CD4-positive, alpha-beta memory T cell (primary cell): Measurements from ENCODE around the gene SLC9A9. TPM values are rescaled to one million over a fixed set of nuclear protein-coding genes. Genes with fewer than 3 reads are reported as not detected.

ENCODE experiments used
- CTCF ChIA-PET: fragments of 350-600 bp; sonication (Branson Sonifier 250); formaldehyde crosslinking; loops from one replicate; lab custom pipeline; 2021; ENCODE audit warnings: inconsistent platforms; ENCODE audit not compliant: partially characterized antibody; lab: Charles Lee
- POLR2A ChIA-PET: fragments of 350-600 bp; sonication (Branson Sonifier 250); formaldehyde crosslinking; loops from one replicate; lab custom pipeline; 2021; ENCODE audit not compliant: partially characterized antibody; lab: Charles Lee
- DNase-seq, 5 donors: peaks; one replicate each; pipeline versions ENCODE4 v3.0.0 to v3.0.0-alpha.2; 2020 to 2022; ENCODE audit warnings: mixed read lengths in 1 of 5
- H3K27ac ChIP-seq: one replicate; pipeline ENCODE4 v1.7.0; 2013; ENCODE audit warnings: low read depth, low read length
- H3K27me3 ChIP-seq: 2 replicates; pipeline ENCODE4 v1.7.0; 2013; ENCODE audit warnings: mild to moderate bottlenecking, low read length, moderate library complexity; ENCODE audit not compliant: insufficient read depth
- H3K36me3 ChIP-seq: 2 replicates; pipeline ENCODE4 v1.7.0; 2013; ENCODE audit warnings: mild to moderate bottlenecking, low read length, moderate library complexity; ENCODE audit not compliant: insufficient read depth
- H3K4me1 ChIP-seq: 2 replicates; pipeline ENCODE4 v1.7.0; 2013; ENCODE audit warnings: mild to moderate bottlenecking, low read length, moderate library complexity; ENCODE audit not compliant: insufficient read depth
- H3K4me3 ChIP-seq, 2 donors: one replicate each; pipeline ENCODE4 v1.7.0; 2013; ENCODE audit warnings: low read length in 2 of 2, mild to moderate bottlenecking in 1 of 2
- H3K9me3 ChIP-seq, 2 donors: one replicate each; pipeline ENCODE4 v1.7.0; 2013; ENCODE audit warnings: low read length in 2 of 2, control low read depth in 1 of 2; ENCODE audit not compliant: control insufficient read depth in 1 of 2
- H3K27ac Mint-ChIP-seq, 7 donors: one replicate each; pipeline ENCODE4 v1.8.0; 2020 to 2021; ENCODE audit warnings: mixed read lengths in 7 of 7, mild to moderate bottlenecking in 6 of 7, inconsistent platforms in 3 of 7, moderate library complexity in 3 of 7
- H3K27me3 Mint-ChIP-seq, 2 donors: one replicate each; pipeline ENCODE4 v1.8.0; 2020 to 2021; ENCODE audit warnings: mixed read lengths in 2 of 2
- H3K36me3 Mint-ChIP-seq, 2 donors: one replicate each; pipeline ENCODE4 v1.8.0; 2020 to 2021; ENCODE audit warnings: mixed read lengths in 2 of 2, inconsistent platforms in 1 of 2, mild to moderate bottlenecking in 1 of 2
- H3K4me1 Mint-ChIP-seq, 4 donors: one replicate each; pipeline ENCODE4 v1.8.0; 2020 to 2021; ENCODE audit warnings: mixed read lengths in 4 of 4, mild to moderate bottlenecking in 1 of 4
- H3K4me3 Mint-ChIP-seq, 8 donors: one replicate each; pipeline ENCODE4 v1.8.0; 2020 to 2021; ENCODE audit warnings: mixed read lengths in 8 of 8, mild to moderate bottlenecking in 7 of 8, moderate library complexity in 6 of 8, inconsistent platforms in 3 of 8
- H3K9me3 Mint-ChIP-seq, 8 donors: one replicate each; pipeline ENCODE4 v1.8.0; 2020 to 2021; ENCODE audit warnings: mixed read lengths in 8 of 8, mild to moderate bottlenecking in 5 of 8, inconsistent platforms in 3 of 8, moderate library complexity in 1 of 8
- intact Hi-C: fragments of 100-400 bp; cut with micrococcal nuclease; formaldehyde crosslinking; loops from one replicate; pipeline ENCODE4 v1.15.1; 2023
- polyA plus RNA-seq, 2 donors: library from polyadenylated mRNA; unstranded; fragments of 300-500 nt; fragmentation: Illumina TruSeq; gene quantifications; one replicate each; pipeline ENCODE4 v1.2.3, GENCODE V29; 2021
- total RNA-seq, 2 experiments: library from RNA; stranded (reverse); gene quantifications; one replicate each; pipeline ENCODE4 v1.2.3, GENCODE V29; 2021

SLC9A9 gene
- total and polyA plus RNA-seq, 4 experiments from 2014 or later: 30.8 to 35.5 (median 34.4) TPM

DNA sequence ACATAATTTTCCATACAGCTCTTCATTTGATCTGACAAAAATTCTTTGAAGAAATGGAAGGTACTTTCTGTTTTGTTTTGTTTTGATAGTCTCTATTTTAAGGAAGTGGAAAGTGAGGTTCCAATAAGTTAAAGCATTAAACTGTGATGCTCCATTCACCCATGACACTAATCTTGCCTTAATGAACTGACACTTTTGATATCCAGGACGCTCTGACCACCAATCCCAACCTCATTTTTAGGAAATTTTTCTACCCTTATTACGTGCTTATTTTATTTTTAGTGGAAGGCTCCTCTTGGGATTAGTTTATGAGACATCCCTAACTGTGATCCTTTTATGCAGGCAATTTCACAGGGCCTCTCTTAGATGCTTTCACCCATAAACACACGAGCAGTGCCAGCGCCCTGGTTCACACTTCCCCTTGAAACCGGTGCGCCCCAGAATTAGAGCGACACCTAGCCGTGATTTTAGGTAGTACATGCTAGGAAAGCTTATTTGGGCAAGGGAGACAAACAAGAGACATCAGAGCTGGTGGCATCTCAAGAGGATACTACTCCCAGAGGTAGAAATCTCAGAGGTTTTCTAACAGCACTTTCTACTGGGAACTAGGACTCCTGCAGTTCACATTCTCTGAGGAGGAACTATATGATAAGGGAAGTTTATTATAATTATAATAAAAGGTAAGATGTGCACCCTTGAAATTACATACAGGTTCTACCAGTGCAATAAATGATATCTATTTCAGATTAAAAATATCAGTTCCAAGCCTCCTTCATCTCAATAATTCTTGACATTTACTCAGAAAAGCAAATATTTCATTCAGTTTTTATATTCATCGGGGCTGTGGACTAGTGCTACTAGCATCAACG lies 173.9 kb downstream of the SLC9A9 start:
- POLR2A ChIA-PET: no interaction called here
- Mint-ChIP-seq H3K27me3 (no peaks in the 10 kb centered on the region), H3K9me3 (no peaks in the 10 kb centered on the region), H3K4me1 (peaks cover 6 to 11% (median 8%) of the 10 kb centered on the region in 4 donors), H3K4me3 (peak overlapping the region in 6 of 8 donors; percentile 18 to 70 (median 34)), H3K27ac (peak overlapping the region in 3 of 7 donors; percentile 31 to 56 (median 43)), H3K36me3 (peaks cover 0 to 5% of the 10 kb centered on the region in 2 donors)
- H3K27me3 ChIP-seq: no peaks in the 10 kb centered on the region
- peaks cover 6% of the 10 kb centered on the region for H3K4me1 ChIP-seq
- H3K36me3 ChIP-seq: no peaks in the 10 kb centered on the region
- H3K27ac ChIP-seq: no peak overlapping the region
- intact Hi-C loops: loop anchor here (10.0 kb wide), 2 partner anchors 640 to 1090 kb away; no protein-coding TSS in a partner anchor
- H3K9me3 ChIP-seq: no peaks in the 10 kb centered on the region
- no peak overlapping the region for H3K4me3 ChIP-seq
- DNase-seq: peak; percentile 60 to 73 (median 64)
- CTCF ChIA-PET: interaction anchor here (0.6 to 3.0 kb wide), 27 partner anchors 8 to 846 kb away, joined by 3 to 16 read pairs (median 4); partner anchors contain the start of gene CHST2

DNA sequence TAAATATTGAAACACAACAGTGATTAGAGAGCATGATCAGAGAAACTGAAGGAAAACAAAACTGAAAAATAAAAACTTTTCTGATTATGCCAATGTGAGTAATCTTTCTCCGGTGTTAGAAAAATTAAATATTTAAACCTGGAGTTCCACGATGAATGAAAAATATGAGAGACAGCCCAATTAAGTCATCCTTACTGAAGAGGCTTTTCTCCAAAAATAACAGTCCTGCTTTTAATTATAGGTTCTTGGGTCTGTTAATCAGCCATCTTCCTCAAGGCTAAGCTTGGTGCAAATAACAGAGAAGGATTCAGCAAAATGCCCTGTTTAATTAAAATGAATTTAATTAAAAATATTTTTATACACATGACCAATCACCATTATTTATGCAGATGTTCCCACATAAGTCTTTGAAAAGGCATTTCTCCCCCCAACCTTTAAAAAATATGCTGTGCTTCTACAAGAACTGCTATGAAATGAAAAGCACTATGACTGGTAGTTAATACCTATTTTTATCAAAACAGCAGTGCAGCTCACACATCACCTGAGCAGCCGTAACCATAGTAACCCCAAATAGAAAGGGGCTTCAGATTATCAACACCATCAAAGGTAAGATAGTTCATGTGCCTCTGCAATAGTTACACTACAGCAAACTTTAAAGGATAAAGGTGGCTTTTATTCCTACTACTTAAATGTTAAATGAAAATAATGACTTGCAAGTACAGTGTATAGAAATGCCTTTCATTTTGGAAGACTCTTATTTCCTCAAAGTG lies 175.7 kb downstream of the SLC9A9 start:
- no peaks in the 10 kb centered on the region for H3K27me3 ChIP-seq
- Mint-ChIP-seq H3K4me1 (peaks cover 6 to 11% (median 10%) of the 10 kb centered on the region in 4 donors), H3K36me3 (peaks cover 0 to 11% of the 10 kb centered on the region in 2 donors), H3K4me3 (no peak overlapping the region), H3K27ac (no peak overlapping the region), H3K27me3 (no peaks in the 10 kb centered on the region), H3K9me3 (peaks cover 0 to under 1% (median 0%) of the 10 kb centered on the region in 8 donors)
- peaks cover 6% of the 10 kb centered on the region for H3K4me1 ChIP-seq
- intact Hi-C loops: loop anchor here (10.0 kb wide), 2 partner anchors 638 to 1088 kb away; no protein-coding TSS in a partner anchor
- POLR2A ChIA-PET: no interaction called here
- H3K27ac ChIP-seq: no peak overlapping the region
- no peaks in the 10 kb centered on the region for H3K36me3 ChIP-seq
- no peak for DNase-seq
- CTCF ChIA-PET: interaction anchor here (1.2 to 3.0 kb wide), 3 partner anchors 10 to 553 kb away, joined by 4 to 16 read pairs (median 5); partner anchors contain the start of gene CHST2
- H3K9me3 ChIP-seq: no peaks in the 10 kb centered on the region
- H3K4me3 ChIP-seq: no peak overlapping the region

DNA sequence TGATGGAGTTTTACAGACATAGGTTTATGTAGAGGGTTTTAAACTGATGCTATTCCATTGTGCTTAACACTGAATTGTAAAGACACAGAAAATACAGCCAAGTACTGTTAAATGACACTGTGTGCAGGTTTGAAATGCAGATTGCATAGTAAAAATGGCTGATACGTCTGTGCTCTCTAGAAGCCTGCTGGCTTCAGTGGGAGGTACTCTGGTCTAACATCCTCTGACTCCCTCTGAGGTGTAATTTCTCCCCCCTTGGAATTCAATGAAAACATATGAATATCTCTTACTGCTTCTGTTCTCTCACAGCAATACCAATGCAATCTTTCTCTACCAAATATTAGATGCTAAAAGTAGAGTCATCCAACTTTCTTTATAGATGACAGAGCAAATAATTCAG lies 176.6 kb downstream of the SLC9A9 start:
- Histone ChIP-seq H3K4me1 (peaks cover 6% of the 10 kb centered on the region), H3K36me3 (no peaks in the 10 kb centered on the region), H3K9me3 (no peaks in the 10 kb centered on the region), H3K27me3 (no peaks in the 10 kb centered on the region), H3K4me3 (no peak overlapping the region), H3K27ac (no peak overlapping the region)
- Mint-ChIP-seq H3K27ac (no peak overlapping the region), H3K36me3 (peaks cover 0 to 11% of the 10 kb centered on the region in 2 donors), H3K4me3 (no peak overlapping the region), H3K9me3 (peaks cover 0 to 4% (median 0%) of the 10 kb centered on the region in 8 donors), H3K4me1 (peaks cover 6 to 11% (median 10%) of the 10 kb centered on the region in 4 donors), H3K27me3 (no peaks in the 10 kb centered on the region)
- POLR2A ChIA-PET: no interaction called here
- intact Hi-C loops: loop anchor here (10.0 kb wide), 2 partner anchors 637 to 1087 kb away; no protein-coding TSS in a partner anchor
- CTCF ChIA-PET: interaction anchor here (1.2 kb wide), 1 partner anchor 12 kb away, joined by 3 read pairs; no protein-coding TSS in a partner anchor
- no peak for DNase-seq

DNA sequence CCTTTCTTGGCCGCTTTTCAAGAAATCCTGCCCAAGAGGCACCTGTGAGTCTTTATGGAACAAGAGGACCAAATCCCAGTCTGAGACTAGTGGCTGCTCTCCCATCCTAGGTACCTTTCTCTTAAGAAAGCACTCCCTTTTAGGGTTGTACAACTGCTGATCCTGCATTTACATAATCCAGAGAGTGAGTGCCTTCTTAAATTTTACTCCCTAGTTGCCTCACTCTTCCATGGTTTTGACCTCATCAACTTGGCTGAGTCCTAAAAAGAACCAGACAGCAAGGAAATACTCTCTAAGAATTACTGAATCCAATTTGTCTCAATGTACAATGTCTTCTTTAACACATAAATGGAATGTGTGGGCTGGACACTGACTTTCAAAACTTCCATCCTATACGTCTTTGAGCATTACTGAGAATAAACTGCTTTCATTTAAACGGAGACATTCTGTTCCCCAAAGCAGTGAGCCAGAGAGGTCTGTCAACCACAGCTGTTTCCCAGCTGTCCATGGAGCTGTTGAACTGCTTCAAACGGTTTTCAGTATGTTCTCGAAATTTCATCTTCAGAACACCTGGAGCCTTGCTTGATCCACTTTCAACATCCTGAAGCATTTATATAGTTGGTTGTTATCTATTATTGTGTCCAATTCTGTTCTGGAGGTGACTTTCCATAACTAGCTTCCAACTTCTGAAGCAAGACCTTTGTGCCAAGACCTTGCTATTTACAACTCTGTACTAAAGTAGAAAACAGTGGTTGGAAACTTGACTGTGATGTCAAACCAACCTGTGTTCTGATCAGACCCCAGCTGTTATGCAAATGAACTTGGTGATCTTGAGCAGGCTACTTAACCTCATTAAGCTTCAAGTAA lies 179.1 kb downstream of the SLC9A9 start:
- no peak overlapping the region for H3K27ac ChIP-seq
- H3K4me3 Mint-ChIP-seq: no peak overlapping the region
- H3K4me3 ChIP-seq: no peak overlapping the region
- peaks cover 0 to 10% (median 3%) of the 10 kb centered on the region in 8 donors for H3K9me3 Mint-ChIP-seq
- H3K4me1 ChIP-seq: peaks cover 3% of the 10 kb centered on the region
- H3K9me3 ChIP-seq: no peaks in the 10 kb centered on the region
- peak overlapping the region in 1 of 7 donors; percentile 36 for H3K27ac Mint-ChIP-seq
- ChIA-PET CTCF (no interaction called here), POLR2A (no interaction called here)
- no peaks in the 10 kb centered on the region for H3K27me3 Mint-ChIP-seq
- no peaks in the 10 kb centered on the region for H3K36me3 ChIP-seq
- peaks cover 3 to 8% (median 6%) of the 10 kb centered on the region in 4 donors for H3K4me1 Mint-ChIP-seq
- no peak for DNase-seq
- peaks cover 2 to 24% of the 10 kb centered on the region in 2 donors for H3K36me3 Mint-ChIP-seq
- H3K27me3 ChIP-seq: no peaks in the 10 kb centered on the region
- intact Hi-C loops: no loop called here

DNA sequence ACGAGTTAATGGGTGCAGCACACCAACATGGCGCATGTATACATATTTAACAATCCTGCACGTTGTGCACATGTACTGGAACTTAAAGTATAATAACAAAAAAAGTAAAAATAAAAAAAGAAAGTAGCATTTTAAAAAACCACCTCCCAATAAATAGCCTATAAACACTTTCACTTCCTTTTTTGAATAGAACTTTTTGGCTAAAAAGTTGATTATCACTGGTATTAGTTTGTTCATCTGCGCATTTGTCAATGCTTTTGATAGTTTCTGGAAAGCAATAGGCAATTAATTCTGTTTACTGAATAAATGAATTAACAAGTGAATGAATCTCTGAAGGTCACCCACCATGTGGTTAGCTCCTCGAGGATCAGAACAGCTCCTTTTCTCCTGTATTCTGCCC lies 179.9 kb downstream of the SLC9A9 start:
- H3K27me3 ChIP-seq: no peaks in the 10 kb centered on the region
- no peak overlapping the region for H3K4me3 ChIP-seq
- intact Hi-C loops: no loop called here
- no peaks in the 10 kb centered on the region for H3K36me3 ChIP-seq
- ChIA-PET POLR2A (no interaction called here), CTCF (no interaction called here)
- no peaks in the 10 kb centered on the region for H3K9me3 ChIP-seq
- DNase-seq: no peak
- peaks cover 0 to 10% (median 3%) of the 10 kb centered on the region in 8 donors for H3K9me3 Mint-ChIP-seq
- peaks cover 0 to 5% (median 4%) of the 10 kb centered on the region in 4 donors for H3K4me1 Mint-ChIP-seq
- no peak overlapping the region for H3K27ac Mint-ChIP-seq
- H3K4me3 Mint-ChIP-seq: no peak overlapping the region
- H3K4me1 ChIP-seq: no peaks in the 10 kb centered on the region
- peaks cover 2 to 27% of the 10 kb centered on the region in 2 donors for H3K36me3 Mint-ChIP-seq
- H3K27me3 Mint-ChIP-seq: no peaks in the 10 kb centered on the region
- H3K27ac ChIP-seq: no peak overlapping the region

DNA sequence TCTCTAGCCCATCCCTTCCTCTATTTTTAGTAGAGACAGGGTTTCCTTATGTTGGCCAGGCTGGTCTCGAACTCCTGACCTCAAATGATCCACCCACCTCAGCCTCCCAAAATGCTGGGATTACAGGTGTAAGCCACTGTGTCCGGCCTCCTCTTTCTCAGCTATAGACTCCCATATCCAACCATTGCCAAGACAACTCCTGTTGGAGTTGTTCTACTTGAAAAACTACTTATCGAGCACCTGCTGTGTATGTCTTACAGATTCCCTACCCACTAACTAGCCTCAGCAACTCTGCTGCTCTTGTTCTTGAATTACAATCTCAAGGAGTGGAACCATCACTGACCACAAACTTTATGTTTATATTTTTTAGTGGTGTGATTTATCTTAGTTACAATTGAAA lies 186.6 kb downstream of the SLC9A9 start:
- Mint-ChIP-seq H3K9me3 (peaks cover 0 to 10% (median 3%) of the 10 kb centered on the region in 8 donors), H3K4me1 (peaks cover 0 to 2% (median 0%) of the 10 kb centered on the region in 4 donors), H3K27ac (no peak overlapping the region), H3K4me3 (no peak overlapping the region), H3K36me3 (peaks cover 6 to 53% of the 10 kb centered on the region in 2 donors), H3K27me3 (no peaks in the 10 kb centered on the region)
- Histone ChIP-seq H3K4me3 (no peak overlapping the region), H3K27ac (no peak overlapping the region), H3K9me3 (no peaks in the 10 kb centered on the region), H3K36me3 (no peaks in the 10 kb centered on the region), H3K4me1 (no peaks in the 10 kb centered on the region), H3K27me3 (no peaks in the 10 kb centered on the region)
- POLR2A ChIA-PET: no interaction called here
- DNase-seq: no peak
- CTCF ChIA-PET: interaction anchor here (2.2 kb wide), 1 partner anchor 12 kb away, joined by 12 read pairs; no protein-coding TSS in a partner anchor
- intact Hi-C loops: no loop called here
